GM12878 (cell line): ENCODE results near the gene NR1H4. TPM values are rescaled to one million over a fixed set of nuclear protein-coding genes. Genes with fewer than 3 reads are reported as not detected.

Source experiments
- ATAC-seq: fragments of 200-7000 bp; cut with Tn5 transposase; 3 replicates; pipeline ENCODE4 v1.9.1; 2020; ENCODE audit warnings: mild to moderate bottlenecking, moderate library complexity
- BruUV-seq: library from RNA; stranded (reverse); fragments of 400-500 nt; replicated peaks from 2 replicates; lab custom pipeline; 2021; lab: Mats Ljungman, UMichigan
- CTCF ChIA-PET: fragments of 300-600 bp; sonication (Branson Sonifier 250); formaldehyde crosslinking; extraction: SDS; loops from one replicate; lab custom pipeline; 2021; ENCODE audit warnings: inconsistent platforms; lab: Yijun Ruan, JAX
- POLR2A ChIA-PET: fragments of 350-600 bp; formaldehyde crosslinking; extraction: SDS; loops from one replicate; lab custom pipeline; 2021; ENCODE audit warnings: inconsistent platforms; lab: Charles Lee
- RAD21 ChIA-PET: fragments of 300-600 bp; sonication (Branson Sonifier 250); formaldehyde crosslinking; loops from one replicate; lab custom pipeline; 2023; ENCODE audit warnings: antibody characterized with exemption; ENCODE audit not compliant: unreplicated experiment; lab: Charles Lee
- SMC1A ChIA-PET: fragments of 300-600 bp; sonication (Branson Sonifier 250); formaldehyde crosslinking; loops from one replicate; lab custom pipeline; 2023; ENCODE audit not compliant: unreplicated experiment, uncharacterized antibody; lab: Charles Lee
- DNase-seq: peaks from one replicate; pipeline ENCODE4 v3.0.0-alpha.2; 2011; ENCODE audit warnings: low read depth, low spot score
- FAIRE-seq: peaks from 3 replicates; lab custom pipeline; 2011; peaks lifted over from hg19 to GRCh38; lab: Jason Lieb, UNC
- H2AFZ ChIP-seq: 2 replicates; pipeline ENCODE4 v1.6.0; 2011; ENCODE audit warnings: low read depth, low read length, control low read depth; ENCODE audit not compliant: control insufficient read depth
- H3K27ac ChIP-seq: 2 replicates; pipeline ENCODE4 v1.5.1; 2011; ENCODE audit warnings: control low read depth; ENCODE audit not compliant: control insufficient read depth, insufficient read depth
- H3K27me3 ChIP-seq, 2 experiments: replicated peaks in 1 of 2; 2 replicates each; pipeline versions ENCODE4 v1.6.0 to v1.6.1; 2011; ENCODE audit warnings: low read length in 1 of 2; ENCODE audit not compliant: control insufficient read depth in 2 of 2, insufficient read depth in 2 of 2
- H3K36me3 ChIP-seq, 2 experiments: 2 replicates each; pipeline ENCODE4 v1.5.1; 2011; ENCODE audit warnings: low read length in 1 of 2; ENCODE audit not compliant: control insufficient read depth in 2 of 2, insufficient read depth in 2 of 2
- H3K4me1 ChIP-seq: 2 replicates; pipeline ENCODE4 v1.6.1; 2011; ENCODE audit warnings: mild to moderate bottlenecking, low read length, moderate library complexity, mixed read lengths; ENCODE audit not compliant: control insufficient read depth, insufficient read depth
- H3K4me2 ChIP-seq: 2 replicates; pipeline ENCODE4 v1.6.0; 2011; ENCODE audit warnings: control low read depth; ENCODE audit not compliant: control insufficient read depth, insufficient read depth
- H3K4me3 ChIP-seq: fragments of 200-600 bp; sonication (generic); 2 replicates; pipeline ENCODE4 v1.5.1; 2016
- H3K79me2 ChIP-seq: 2 replicates; pipeline ENCODE4 v1.6.0; 2011; ENCODE audit warnings: low read length; ENCODE audit not compliant: control insufficient read depth, insufficient read depth
- H3K9ac ChIP-seq: 2 replicates; pipeline ENCODE4 v1.8.0; 2011; ENCODE audit warnings: low read length, control low read depth, mixed read lengths; ENCODE audit not compliant: control insufficient read depth, insufficient read depth
- H3K9me3 ChIP-seq: replicated peaks from 3 replicates; pipeline ENCODE4 v1.5.1; 2011; ENCODE audit warnings: mild to moderate bottlenecking, low read length; ENCODE audit not compliant: control insufficient read depth, insufficient read depth
- H4K20me1 ChIP-seq: 2 replicates; pipeline ENCODE4 v1.6.0; 2011; ENCODE audit not compliant: control insufficient read depth, insufficient read depth
- CTCF ChIP-seq, 3 experiments: IDR thresholded peaks in 2 of 3; conservative IDR thresholded peaks in 1 of 3; 2 replicates each; pipeline ENCODE4 v1.5.1; 2011; ENCODE audit warnings: low read depth in 3 of 3, low read length in 3 of 3, mild to moderate bottlenecking in 3 of 3, control low read depth in 2 of 3, moderate library complexity in 2 of 3, inconsistent platforms in 1 of 3, mixed read lengths in 1 of 3; ENCODE audit not compliant: control insufficient read depth in 2 of 3, insufficient read depth in 1 of 3; ENCODE audit errors: extremely low read depth in 1 of 3
- SPI1 ChIP-seq: IDR thresholded peaks from 2 replicates; pipeline ENCODE4 v1.6.1; 2011; ENCODE audit warnings: low read depth, mild to moderate bottlenecking, low read length, moderate library complexity, borderline replicate concordance; ENCODE audit not compliant: insufficient read depth
- ZBTB11 ChIP-seq: fragments of 450-650 bp; formaldehyde crosslinking; IDR thresholded peaks from 2 replicates; pipeline ENCODE4 v1.5.0; 2022; ENCODE audit warnings: mild to moderate bottlenecking, missing genetic modification characterization
- WGBS: methylation state at CpG from one replicate; pipeline ENCODE4 v1.1.6; 2016; ENCODE audit warnings: low lambda C conversion rate; ENCODE audit not compliant: insufficient replicate concordance, insufficient coverage; ENCODE audit errors: missing lambda C conversion rate; 5-methylcytosine and 5-hydroxymethylcytosine counted together
- in situ Hi-C: fragments of 300-500 bp; cut with MboI; formaldehyde crosslinking; loops from 9 replicates; pipeline ENCODE4 v1.14.3; 2018; ENCODE audit warnings: mixed read lengths
- intact Hi-C: fragments of 100-400 bp; cut with micrococcal nuclease; formaldehyde crosslinking; loops from one replicate; pipeline ENCODE4 v1.14.2; 2022; ENCODE audit not compliant: unreplicated experiment
- polyA plus RNA-seq, 11 experiments: library from polyadenylated mRNA; depleted of rRNA in 4 of 11; unstranded in 6 of 11; stranded (reverse) in 5 of 11; fragments of >200 nt; fragmentation: Nextera tagmentation in 4 of 11; fragmentation: Illumina TruSeq in 1 of 11; extraction: Ambion mirVana in 4 of 11; extraction: Trizol in 1 of 11; gene quantifications; 1 replicate in 1 of 11; 2 replicates in 10 of 11; pipeline versions ENCODE4 v1.2.1 to v1.2.3, GENCODE V29; 2011 to 2016; ENCODE audit warnings: inconsistent platforms in 2 of 11, missing spikeins in 2 of 11, low read depth in 1 of 11
- total RNA-seq, 4 experiments: library from RNA; depleted of rRNA in 3 of 4; stranded (reverse); fragments of >200 nt in 3 of 4; fragmentation: Illumina TruSeq in 1 of 4; extraction: Trizol in 1 of 4; gene quantifications; 2 replicates each; pipeline versions ENCODE4 v1.2.1 to v1.2.3, GENCODE V29; 2013 to 2021

NR1H4 gene
- total and polyA plus RNA-seq, 10 of the 15 experiments (the other 5 are each of a cell fraction or from before 2014, with no cell fraction given): 0.04 TPM; not detected in 9

- no TSS peak for BruUV-seq
- in situ Hi-C loops: no loop called here
- TF ChIP-seq CTCF (IDR thresholded peaks at IDR 0.05 in 2 of 3, conservative IDR thresholded peaks at IDR 0.05 in 1 of 3; ENCODE audit: control insufficient read depth in 2 of 3, extremely low read depth in 1 of 3, insufficient read depth in 1 of 3, low read depth in 3 of 3, low read length in 3 of 3) (no peak), SPI1 (no peak), ZBTB11 (CRISPR knock-in tag) (no peak)
- Histone ChIP-seq H4K20me1 (no peaks in the 10 kb centered on the region), H3K27me3 (no peaks in the 10 kb centered on the region), H3K4me2 (no peak overlapping the region), H3K79me2 (no peaks in the 10 kb centered on the region), H3K4me1 (no peaks in the 10 kb centered on the region), H3K9me3 (no peaks in the 10 kb centered on the region), H3K27ac (no peak overlapping the region), H2AFZ (no peak overlapping the region), H3K36me3 (no peaks in the 10 kb centered on the region), H3K4me3 (no peak overlapping the region), H3K9ac (no peak overlapping the region)
- intact Hi-C loops: no loop called here
- POLR2A ChIA-PET: no interaction called here
- WGBS: 88% methylated on average over 1 of the region's 1 CpG
- FAIRE-seq (no peak), DNase-seq (no peak), ATAC-seq (no peak)
- RAD21 ChIA-PET: no interaction called here
- CTCF ChIA-PET: interaction anchor here (0.8 kb wide), 1 partner anchor 210 kb away, joined by 3 read pairs; no protein-coding TSS in a partner anchor
- SMC1A ChIA-PET: no interaction called here
Measured at GRCh38 chr12:100461330-100461973, 12.2 kb upstream of the NR1H4 start.
